PC-3 (cell line): ENCODE data around the gene PLVAP.

Experiments used
- EZH2 ChIP-seq: fragments of 300-600 bp; sonication (generic); IDR thresholded peaks from one replicate; pipeline ENCODE4 v1.6.1; 2017; ENCODE audit warnings: antibody characterized with exemption, mild to moderate bottlenecking, low read length; ENCODE audit not compliant: unreplicated experiment
- EZH2phosphoT487 ChIP-seq: fragments of 300-600 bp; sonication (generic); IDR thresholded peaks from 2 replicates; pipeline ENCODE4 v1.6.1; 2018; ENCODE audit warnings: mild to moderate bottlenecking, antibody characterized with exemption, low read length, borderline replicate concordance
- TF ChIP-seq, protein P1 (sequence below): fragments of 300-600 bp; sonication (generic); conservative IDR thresholded peaks from 2 replicates; pipeline ENCODE4 v1.5.1; 2017; ENCODE audit warnings: antibody characterized with exemption, low read depth, mild to moderate bottlenecking, low read length

- TF ChIP-seq EZH2 (no peak), EZH2phosphoT487 (no peak)
- TF ChIP-seq, protein P1, sequence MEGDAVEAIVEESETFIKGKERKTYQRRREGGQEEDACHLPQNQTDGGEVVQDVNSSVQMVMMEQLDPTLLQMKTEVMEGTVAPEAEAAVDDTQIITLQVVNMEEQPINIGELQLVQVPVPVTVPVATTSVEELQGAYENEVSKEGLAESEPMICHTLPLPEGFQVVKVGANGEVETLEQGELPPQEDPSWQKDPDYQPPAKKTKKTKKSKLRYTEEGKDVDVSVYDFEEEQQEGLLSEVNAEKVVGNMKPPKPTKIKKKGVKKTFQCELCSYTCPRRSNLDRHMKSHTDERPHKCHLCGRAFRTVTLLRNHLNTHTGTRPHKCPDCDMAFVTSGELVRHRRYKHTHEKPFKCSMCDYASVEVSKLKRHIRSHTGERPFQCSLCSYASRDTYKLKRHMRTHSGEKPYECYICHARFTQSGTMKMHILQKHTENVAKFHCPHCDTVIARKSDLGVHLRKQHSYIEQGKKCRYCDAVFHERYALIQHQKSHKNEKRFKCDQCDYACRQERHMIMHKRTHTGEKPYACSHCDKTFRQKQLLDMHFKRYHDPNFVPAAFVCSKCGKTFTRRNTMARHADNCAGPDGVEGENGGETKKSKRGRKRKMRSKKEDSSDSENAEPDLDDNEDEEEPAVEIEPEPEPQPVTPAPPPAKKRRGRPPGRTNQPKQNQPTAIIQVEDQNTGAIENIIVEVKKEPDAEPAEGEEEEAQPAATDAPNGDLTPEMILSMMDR = no peak
These were observed 34.7 kb upstream of the PLVAP start for GRCh38 chr19:17411801-17412200.
